SU-DHL-6 (cell line): ENCODE results near the gene PTRH1.

Source experiments
- EZH2phosphoT487 ChIP-seq: fragments of 200-600 bp; sonication (generic), shearing (Covaris generic); conservative IDR thresholded peaks from 2 replicates; pipeline ENCODE4 v1.6.1; 2018; ENCODE audit warnings: mild to moderate bottlenecking, antibody characterized with exemption, low read length, moderate library complexity, mixed read lengths
- TF ChIP-seq, protein P1 (sequence below): fragments of 200-600 bp; sonication (generic); IDR thresholded peaks from one replicate; pipeline ENCODE4 v1.5.1; 2017; ENCODE audit warnings: antibody characterized with exemption, mild to moderate bottlenecking, low read length, moderate library complexity; ENCODE audit not compliant: insufficient read depth, poor library complexity, severe bottlenecking

DNA sequence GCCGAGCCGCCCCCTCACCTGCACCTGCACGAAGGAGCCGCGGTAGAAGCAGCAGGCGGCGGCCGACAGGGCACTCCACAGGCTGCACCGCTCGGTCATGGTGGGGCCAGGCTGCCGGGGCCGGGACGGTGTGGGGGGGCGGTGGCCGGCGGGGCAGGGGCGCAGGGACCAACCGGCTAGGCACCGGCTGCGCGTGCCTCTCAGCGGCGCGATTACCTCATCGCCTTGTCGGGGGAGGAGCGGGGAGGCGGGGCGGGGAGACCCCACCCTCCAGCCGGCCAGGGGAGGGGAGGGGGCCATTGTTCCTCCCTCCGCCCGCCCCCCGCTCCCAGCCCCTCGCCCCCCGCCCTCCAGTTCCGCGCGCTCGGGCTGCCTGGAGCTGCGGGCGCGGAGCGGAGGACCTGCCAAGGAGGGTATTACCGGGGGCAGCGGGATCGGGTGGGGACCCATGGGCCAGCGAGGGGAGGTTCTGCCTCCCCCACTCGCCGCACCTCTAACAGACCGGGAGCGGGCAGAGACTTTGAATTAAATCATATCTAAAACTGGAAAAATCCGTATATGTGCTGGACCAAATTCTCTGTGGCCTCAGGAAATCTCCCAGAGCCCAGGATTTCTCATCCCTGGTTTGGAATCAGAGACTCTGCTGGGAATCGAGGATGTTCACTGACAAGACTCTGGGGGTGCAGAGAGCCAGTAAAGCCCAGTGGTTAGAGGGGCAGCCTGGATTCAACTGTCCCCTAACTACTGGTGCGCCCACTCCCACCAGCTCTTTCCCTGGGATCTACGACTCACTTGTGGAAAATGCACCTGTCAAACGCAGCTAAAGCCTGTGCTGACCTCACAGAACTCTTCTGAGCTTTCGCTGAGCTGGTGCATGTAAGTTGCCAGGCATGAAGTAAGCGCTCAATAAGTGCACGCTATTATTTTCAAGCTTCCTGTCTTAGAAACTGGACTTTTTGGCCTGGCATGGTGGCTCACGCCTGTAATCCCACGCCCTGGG is 39.9 kb upstream of the PTRH1 start:
- TF ChIP-seq, protein P1, sequence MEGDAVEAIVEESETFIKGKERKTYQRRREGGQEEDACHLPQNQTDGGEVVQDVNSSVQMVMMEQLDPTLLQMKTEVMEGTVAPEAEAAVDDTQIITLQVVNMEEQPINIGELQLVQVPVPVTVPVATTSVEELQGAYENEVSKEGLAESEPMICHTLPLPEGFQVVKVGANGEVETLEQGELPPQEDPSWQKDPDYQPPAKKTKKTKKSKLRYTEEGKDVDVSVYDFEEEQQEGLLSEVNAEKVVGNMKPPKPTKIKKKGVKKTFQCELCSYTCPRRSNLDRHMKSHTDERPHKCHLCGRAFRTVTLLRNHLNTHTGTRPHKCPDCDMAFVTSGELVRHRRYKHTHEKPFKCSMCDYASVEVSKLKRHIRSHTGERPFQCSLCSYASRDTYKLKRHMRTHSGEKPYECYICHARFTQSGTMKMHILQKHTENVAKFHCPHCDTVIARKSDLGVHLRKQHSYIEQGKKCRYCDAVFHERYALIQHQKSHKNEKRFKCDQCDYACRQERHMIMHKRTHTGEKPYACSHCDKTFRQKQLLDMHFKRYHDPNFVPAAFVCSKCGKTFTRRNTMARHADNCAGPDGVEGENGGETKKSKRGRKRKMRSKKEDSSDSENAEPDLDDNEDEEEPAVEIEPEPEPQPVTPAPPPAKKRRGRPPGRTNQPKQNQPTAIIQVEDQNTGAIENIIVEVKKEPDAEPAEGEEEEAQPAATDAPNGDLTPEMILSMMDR, result no peak
- TF ChIP-seq EZH2phosphoT487, result no peak
